ENCODE results near the gene CD28. TPM values are rescaled to one million over a fixed set of nuclear protein-coding genes. Genes with fewer than 3 reads are reported as not detected.

The CD28 gene
- total RNA-seq, 3 donors from 2014 or later (not counting 1 experiment from before 2014, with no cell fraction given), result 0.54 to 3.5 (median 3.3) TPM

GRCh38 chr2:203720915-203721672 is 14.7 kb downstream of the CD28 start:
- DNase-seq, result peak in 1 of 2 donors; percentile 36
- Histone ChIP-seq H3K4me1 (ENCODE audit: control insufficient read depth, insufficient read depth, low read length) (peaks cover 20% of the 10 kb centered on the region), H3K36me3 (ENCODE audit: control insufficient read depth, insufficient read depth, low read length) (no peaks in the 10 kb centered on the region), H3K9me3 (ENCODE audit: control insufficient read depth, insufficient read depth, low read length) (no peaks in the 10 kb centered on the region), H3K27me3 (ENCODE audit: control insufficient read depth, insufficient read depth, low read length) (no peaks in the 10 kb centered on the region), H3K4me3 (ENCODE audit: low read length) (no peak overlapping the region), H3K27ac (ENCODE audit: low read length) (peak overlapping the region; percentile 68)
- Mint-ChIP-seq H3K36me3 (no peaks in the 10 kb centered on the region), H3K27me3 (ENCODE audit: low read depth in 2 of 2) (peaks cover 3 to 14% of the 10 kb centered on the region in 2 donors), H3K9me3 (peaks cover 0 to 2% of the 10 kb centered on the region in 2 donors), H3K4me1 (peaks cover 33 to 37% of the 10 kb centered on the region in 2 donors), H3K4me3 (no peak overlapping the region), H3K27ac (peak overlapping the region in 1 of 2 donors; percentile 60)
- no peak for ATAC-seq
- intact Hi-C loops (cut with micrococcal nuclease), result loop anchor here (5.0 kb wide), 1 partner anchor 34 kb away; no protein-coding TSS in a partner anchor
- 77% methylated on average over 6 of the region's 6 CpGs for WGBS (ENCODE audit: insufficient coverage)
- TF ChIP-seq CTCF (IDR thresholded peaks at IDR 0.05), result no peak

DNA sequence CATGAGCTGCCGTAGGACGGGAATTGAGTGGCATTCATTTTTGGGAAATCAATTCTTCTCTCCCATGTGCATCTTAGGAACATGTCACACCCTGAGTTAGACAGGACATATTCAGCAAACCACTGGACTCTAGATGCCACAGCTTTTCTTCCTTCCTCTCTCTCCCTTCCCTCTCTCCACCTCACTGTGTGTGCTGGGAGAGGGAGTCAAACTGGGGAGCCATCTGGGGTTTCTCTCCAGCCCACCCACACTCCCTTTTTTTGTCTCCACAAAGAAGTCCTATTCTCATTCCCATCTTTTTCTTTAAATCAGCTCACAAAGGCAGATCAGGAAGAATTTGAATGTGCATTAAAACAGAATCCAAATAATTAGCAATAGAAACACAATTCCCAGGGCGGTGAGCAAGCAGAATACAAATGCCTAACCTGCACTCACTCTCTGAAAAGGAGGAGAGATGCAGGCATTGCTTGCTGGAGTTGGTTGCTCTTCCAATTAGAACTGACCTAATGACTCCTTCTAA is 15.4 kb downstream of the CD28 start:
- TF ChIP-seq CTCF (IDR thresholded peaks at IDR 0.05), result no peak
- Mint-ChIP-seq H3K4me1 (peaks cover 33 to 37% of the 10 kb centered on the region in 2 donors), H3K27me3 (ENCODE audit: low read depth in 2 of 2) (peaks cover 3 to 14% of the 10 kb centered on the region in 2 donors), H3K9me3 (peaks cover 0 to 2% of the 10 kb centered on the region in 2 donors), H3K36me3 (no peaks in the 10 kb centered on the region), H3K27ac (no peak overlapping the region), H3K4me3 (peak overlapping the region; percentile 35)
- intact Hi-C loops (cut with micrococcal nuclease), result loop anchor here (5.0 kb wide), 1 partner anchor 35 kb away; no protein-coding TSS in a partner anchor
- Histone ChIP-seq H3K4me3 (ENCODE audit: low read length) (no peak overlapping the region), H3K4me1 (ENCODE audit: control insufficient read depth, insufficient read depth, low read length) (peaks cover 20% of the 10 kb centered on the region), H3K27me3 (ENCODE audit: control insufficient read depth, insufficient read depth, low read length) (no peaks in the 10 kb centered on the region), H3K27ac (ENCODE audit: low read length) (peak overlapping the region; percentile 68), H3K36me3 (ENCODE audit: control insufficient read depth, insufficient read depth, low read length) (no peaks in the 10 kb centered on the region), H3K9me3 (ENCODE audit: control insufficient read depth, insufficient read depth, low read length) (no peaks in the 10 kb centered on the region)
- 95% methylated on average over 2 of the region's 3 CpGs for WGBS (ENCODE audit: insufficient coverage)
- ATAC-seq, result no peak
- no peak for DNase-seq

DNA sequence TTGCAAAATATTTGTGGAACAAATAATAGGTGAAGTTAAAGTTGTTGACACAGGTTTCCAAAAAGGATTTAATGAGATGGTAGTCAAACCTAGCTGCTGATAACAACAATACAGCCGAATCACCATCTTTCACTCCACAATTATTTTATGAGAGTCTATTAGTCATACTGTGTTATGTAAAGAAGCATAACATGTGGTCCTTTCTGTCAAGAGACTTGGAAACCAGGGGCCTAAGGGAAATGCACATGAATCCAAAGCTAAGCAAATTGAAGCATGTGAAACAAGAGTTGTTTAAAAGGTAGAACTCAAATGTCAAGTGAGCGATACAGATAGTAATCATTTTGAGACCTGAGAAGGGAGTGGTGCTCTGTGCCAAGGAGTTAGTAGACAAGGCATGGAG is 16.0 kb downstream of the CD28 start:
- H3K27ac ChIP-seq (ENCODE audit: low read length), result peak overlapping the region; percentile 14
- peak in 1 of 2 donors; percentile 25 for DNase-seq
- intact Hi-C loops (cut with micrococcal nuclease), result loop anchor here (5.0 kb wide), 1 partner anchor 35 kb away; no protein-coding TSS in a partner anchor
- peaks cover 0 to 2% of the 10 kb centered on the region in 2 donors for H3K9me3 Mint-ChIP-seq
- H3K4me1 ChIP-seq (ENCODE audit: control insufficient read depth, insufficient read depth, low read length), result peaks cover 17% of the 10 kb centered on the region
- H3K4me1 Mint-ChIP-seq, result peaks cover 33 to 37% of the 10 kb centered on the region in 2 donors
- no peak overlapping the region for H3K27ac Mint-ChIP-seq
- peaks cover 3 to 14% of the 10 kb centered on the region in 2 donors for H3K27me3 Mint-ChIP-seq (ENCODE audit: low read depth in 2 of 2)
- no peak overlapping the region for H3K4me3 Mint-ChIP-seq
- WGBS (ENCODE audit: insufficient coverage), result 100% methylated on average over 1 of the region's 2 CpGs
- H3K36me3 Mint-ChIP-seq, result no peaks in the 10 kb centered on the region
- no peak overlapping the region for H3K4me3 ChIP-seq (ENCODE audit: low read length)
- no peaks in the 10 kb centered on the region for H3K36me3 ChIP-seq (ENCODE audit: control insufficient read depth, insufficient read depth, low read length)
- no peaks in the 10 kb centered on the region for H3K9me3 ChIP-seq (ENCODE audit: control insufficient read depth, insufficient read depth, low read length)
- ATAC-seq, result no peak
- TF ChIP-seq CTCF (IDR thresholded peaks at IDR 0.05), result no peak
- no peaks in the 10 kb centered on the region for H3K27me3 ChIP-seq (ENCODE audit: control insufficient read depth, insufficient read depth, low read length)

All from natural killer cell (primary cell).